ENCODE data around the gene GOLGB1. TPM values are rescaled to one million over a fixed set of nuclear protein-coding genes. Genes with fewer than 3 reads are reported as not detected.

Gene GOLGB1
- total RNA-seq, 4 donors from 2014 or later, result 77.8 to 102 (median 97.3) TPM

DNA sequence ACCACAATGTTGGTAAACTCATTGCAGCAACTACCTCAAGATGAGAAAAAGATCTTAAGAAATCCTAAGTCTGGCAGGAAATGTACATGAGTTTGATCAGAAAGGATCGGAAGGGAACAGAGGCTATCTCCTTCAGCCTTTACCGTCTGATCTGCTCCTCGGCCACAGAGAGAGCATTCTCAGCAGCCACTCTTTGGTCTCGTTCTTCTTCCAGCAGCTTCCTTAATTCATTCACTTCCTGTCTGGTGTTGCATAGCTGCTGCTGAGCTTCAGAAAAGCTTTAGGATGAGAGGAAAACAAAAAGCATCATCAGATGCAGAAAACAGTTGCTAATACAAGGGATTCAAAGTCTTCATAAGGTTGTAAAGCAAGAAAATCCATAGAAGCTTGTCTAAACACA is 82.2 kb downstream of the GOLGB1 start:
- Histone ChIP-seq H3K9me3 (no peaks in the 10 kb centered on the region), H3K4me3 (replicated peaks in 1 of 3) (no peak overlapping the region), H3K36me3 (peaks cover 59 to 70% of the 10 kb centered on the region in 2 donors), H3K27me3 (no peaks in the 10 kb centered on the region), H3K27ac (no peak overlapping the region), H3K4me1 (no peaks in the 10 kb centered on the region)
- no peak for DNase-seq
- 90 to 93% methylated on average over 4 of the region's 4 CpGs for WGBS, 2 donors
- intact Hi-C loops (cut with DNase I), result no loop called here
- TF ChIP-seq, protein P1, sequence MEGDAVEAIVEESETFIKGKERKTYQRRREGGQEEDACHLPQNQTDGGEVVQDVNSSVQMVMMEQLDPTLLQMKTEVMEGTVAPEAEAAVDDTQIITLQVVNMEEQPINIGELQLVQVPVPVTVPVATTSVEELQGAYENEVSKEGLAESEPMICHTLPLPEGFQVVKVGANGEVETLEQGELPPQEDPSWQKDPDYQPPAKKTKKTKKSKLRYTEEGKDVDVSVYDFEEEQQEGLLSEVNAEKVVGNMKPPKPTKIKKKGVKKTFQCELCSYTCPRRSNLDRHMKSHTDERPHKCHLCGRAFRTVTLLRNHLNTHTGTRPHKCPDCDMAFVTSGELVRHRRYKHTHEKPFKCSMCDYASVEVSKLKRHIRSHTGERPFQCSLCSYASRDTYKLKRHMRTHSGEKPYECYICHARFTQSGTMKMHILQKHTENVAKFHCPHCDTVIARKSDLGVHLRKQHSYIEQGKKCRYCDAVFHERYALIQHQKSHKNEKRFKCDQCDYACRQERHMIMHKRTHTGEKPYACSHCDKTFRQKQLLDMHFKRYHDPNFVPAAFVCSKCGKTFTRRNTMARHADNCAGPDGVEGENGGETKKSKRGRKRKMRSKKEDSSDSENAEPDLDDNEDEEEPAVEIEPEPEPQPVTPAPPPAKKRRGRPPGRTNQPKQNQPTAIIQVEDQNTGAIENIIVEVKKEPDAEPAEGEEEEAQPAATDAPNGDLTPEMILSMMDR (IDR thresholded peaks at IDR 0.05), result no peak
- no peak for TF ChIP-seq POLR2A (IDR thresholded peaks at IDR 0.05)

GRCh38 chr3:121665488-121665887 is 84.1 kb downstream of the GOLGB1 start:
- intact Hi-C loops (cut with DNase I), result no loop called here
- DNase-seq, result no peak
- peaks cover 51 to 66% of the 10 kb centered on the region in 2 donors for H3K36me3 ChIP-seq
- H3K4me1 ChIP-seq, result no peaks in the 10 kb centered on the region
- H3K9me3 ChIP-seq, result no peaks in the 10 kb centered on the region
- no peaks in the 10 kb centered on the region for H3K27me3 ChIP-seq
- 79 to 85% methylated on average over 2 of the region's 2 CpGs for WGBS, 2 donors
- H3K4me3 ChIP-seq (replicated peaks in 1 of 3), result no peak overlapping the region
- TF ChIP-seq, protein P1 (IDR thresholded peaks at IDR 0.05), result no peak
- TF ChIP-seq POLR2A (IDR thresholded peaks at IDR 0.05), result no peak
- no peak overlapping the region for H3K27ac ChIP-seq

- no peak for DNase-seq
- H3K4me1 ChIP-seq, result no peaks in the 10 kb centered on the region
- peaks cover 43 to 59% of the 10 kb centered on the region in 2 donors for H3K36me3 ChIP-seq
- no peak overlapping the region for H3K27ac ChIP-seq
- H3K9me3 ChIP-seq, result no peaks in the 10 kb centered on the region
- TF ChIP-seq POLR2A (IDR thresholded peaks at IDR 0.05), result no peak
- TF ChIP-seq, protein P1 (IDR thresholded peaks at IDR 0.05), result no peak
- WGBS, 2 donors, result 86 to 90% methylated on average over 2 of the region's 2 CpGs
- H3K27me3 ChIP-seq, result no peaks in the 10 kb centered on the region
- intact Hi-C loops (cut with DNase I), result no loop called here
- H3K4me3 ChIP-seq (replicated peaks in 1 of 3), result no peak overlapping the region
These were observed 86.2 kb downstream of the GOLGB1 start for GRCh38 chr3:121663171-121663847.

- no peak for DNase-seq
- H3K27ac ChIP-seq, result no peak overlapping the region
- TF ChIP-seq POLR2A (IDR thresholded peaks at IDR 0.05), result no peak
- TF ChIP-seq, protein P1 (IDR thresholded peaks at IDR 0.05), result no peak
- H3K4me1 ChIP-seq, result no peaks in the 10 kb centered on the region
- intact Hi-C loops (cut with DNase I), result no loop called here
- H3K36me3 ChIP-seq, result peaks cover 37 to 54% of the 10 kb centered on the region in 2 donors
- H3K9me3 ChIP-seq, result no peaks in the 10 kb centered on the region
- H3K4me3 ChIP-seq (replicated peaks in 1 of 3), result no peak overlapping the region
- no peaks in the 10 kb centered on the region for H3K27me3 ChIP-seq
These were observed 86.8 kb downstream of the GOLGB1 start for GRCh38 chr3:121662742-121663141.

GRCh38 chr3:121661376-121661775 is 88.2 kb downstream of the GOLGB1 start:
- Histone ChIP-seq H3K4me1 (no peaks in the 10 kb centered on the region), H3K27me3 (no peaks in the 10 kb centered on the region), H3K27ac (peak overlapping the region in 1 of 3 donors; percentile 45), H3K9me3 (no peaks in the 10 kb centered on the region), H3K36me3 (peaks cover 24 to 40% of the 10 kb centered on the region in 2 donors), H3K4me3 (replicated peaks in 1 of 3) (no peak overlapping the region)
- TF ChIP-seq, protein P1 (IDR thresholded peaks at IDR 0.05), result no peak
- TF ChIP-seq POLR2A (IDR thresholded peaks at IDR 0.05), result no peak
- 91% methylated on average over 6 of the region's 6 CpGs for WGBS, 2 donors
- intact Hi-C loops (cut with DNase I), result no loop called here
- no peak for DNase-seq

All from thyroid gland (tissue), 4 donors.